MCF 10A (cell line): ENCODE data around the gene RHOT1. TPM values are rescaled to one million over a fixed set of nuclear protein-coding genes. Genes with fewer than 3 reads are reported as not detected.

Experiments used
- BruUV-seq: library from RNA; stranded (reverse); fragments of 400-500 nt; replicated peaks from 2 replicates; lab custom pipeline; 2021; lab: Mats Ljungman, UMichigan
- CTCF ChIA-PET: fragments of 300-600 bp; sonication (Branson Sonifier 250); formaldehyde crosslinking; extraction: SDS; loops from one replicate; lab custom pipeline; 2021; ENCODE audit warnings: antibody characterized with exemption, inconsistent platforms; lab: Yijun Ruan, JAX
- POLR2A ChIA-PET: fragments of 300-600, 350-650 bp; sonication (Branson Sonifier 250); formaldehyde crosslinking; extraction: SDS; loops from one replicate; lab custom pipeline; 2020; ENCODE audit warnings: antibody characterized with exemption, inconsistent platforms; lab: Yijun Ruan, JAX
- DNase-seq: peaks from one replicate; pipeline ENCODE4 v3.0.0-alpha.2; 2018; ENCODE audit not compliant: unreplicated experiment
- H3K27ac Mint-ChIP-seq: one replicate; pipeline ENCODE4 v1.8.0; 2022; ENCODE audit warnings: mild to moderate bottlenecking, low read depth, mixed read lengths; ENCODE audit not compliant: unreplicated experiment
- H3K27me3 Mint-ChIP-seq: one replicate; pipeline ENCODE4 v1.8.0; 2022; ENCODE audit warnings: mixed read lengths; ENCODE audit not compliant: insufficient read depth, unreplicated experiment
- H3K36me3 Mint-ChIP-seq: one replicate; pipeline ENCODE4 v1.8.0; 2022; ENCODE audit warnings: mild to moderate bottlenecking, moderate library complexity, mixed read lengths; ENCODE audit not compliant: insufficient read depth, unreplicated experiment
- H3K4me1 Mint-ChIP-seq: one replicate; pipeline ENCODE4 v1.8.0; 2022; ENCODE audit warnings: mixed read lengths; ENCODE audit not compliant: insufficient read depth, unreplicated experiment
- H3K4me3 Mint-ChIP-seq: one replicate; pipeline ENCODE4 v1.8.0; 2022; ENCODE audit warnings: mild to moderate bottlenecking, moderate library complexity, mixed read lengths; ENCODE audit not compliant: unreplicated experiment
- H3K9me3 Mint-ChIP-seq: one replicate; pipeline ENCODE4 v1.8.0; 2022; ENCODE audit warnings: mixed read lengths; ENCODE audit not compliant: unreplicated experiment
- intact Hi-C: fragments of 100-400 bp; cut with micrococcal nuclease; formaldehyde crosslinking; loops from 2 replicates; pipeline ENCODE4 v1.14.1; 2022
- total RNA-seq: library from RNA; stranded (reverse); gene quantifications from 2 replicates; pipeline ENCODE4 v1.2.3, GENCODE V29; 2022
- TF ChIP-seq, protein P1 (sequence below): fragments of 200-600 bp; IDR thresholded peaks from one replicate; pipeline ENCODE4 v1.8.0; 2022; ENCODE audit warnings: antibody characterized with exemption, mild to moderate bottlenecking; ENCODE audit not compliant: unreplicated experiment

RHOT1 gene
- total RNA-seq, 1 experiment from 2014 or later: 19.8 TPM

GRCh38 chr17:32159586-32160438, 17.5 kb downstream of the RHOT1 start:
- H3K4me3 Mint-ChIP-seq: no peak overlapping the region
- ChIA-PET CTCF (interaction anchor here (0.7 kb wide), 1 partner anchor 245 kb away, joined by 3 read pairs; no protein-coding TSS in a partner anchor), POLR2A (interaction anchor here (1.1 kb wide), 1 partner anchor 17 kb away, joined by 6 read pairs; no protein-coding TSS in a partner anchor)
- peaks cover 7% of the 10 kb centered on the region for H3K9me3 Mint-ChIP-seq
- H3K4me1 Mint-ChIP-seq: peaks cover 23% of the 10 kb centered on the region
- no peak overlapping the region for H3K27ac Mint-ChIP-seq
- no peak for DNase-seq
- H3K27me3 Mint-ChIP-seq: no peaks in the 10 kb centered on the region
- H3K36me3 Mint-ChIP-seq: peaks cover 27% of the 10 kb centered on the region
- TF ChIP-seq, protein P1, sequence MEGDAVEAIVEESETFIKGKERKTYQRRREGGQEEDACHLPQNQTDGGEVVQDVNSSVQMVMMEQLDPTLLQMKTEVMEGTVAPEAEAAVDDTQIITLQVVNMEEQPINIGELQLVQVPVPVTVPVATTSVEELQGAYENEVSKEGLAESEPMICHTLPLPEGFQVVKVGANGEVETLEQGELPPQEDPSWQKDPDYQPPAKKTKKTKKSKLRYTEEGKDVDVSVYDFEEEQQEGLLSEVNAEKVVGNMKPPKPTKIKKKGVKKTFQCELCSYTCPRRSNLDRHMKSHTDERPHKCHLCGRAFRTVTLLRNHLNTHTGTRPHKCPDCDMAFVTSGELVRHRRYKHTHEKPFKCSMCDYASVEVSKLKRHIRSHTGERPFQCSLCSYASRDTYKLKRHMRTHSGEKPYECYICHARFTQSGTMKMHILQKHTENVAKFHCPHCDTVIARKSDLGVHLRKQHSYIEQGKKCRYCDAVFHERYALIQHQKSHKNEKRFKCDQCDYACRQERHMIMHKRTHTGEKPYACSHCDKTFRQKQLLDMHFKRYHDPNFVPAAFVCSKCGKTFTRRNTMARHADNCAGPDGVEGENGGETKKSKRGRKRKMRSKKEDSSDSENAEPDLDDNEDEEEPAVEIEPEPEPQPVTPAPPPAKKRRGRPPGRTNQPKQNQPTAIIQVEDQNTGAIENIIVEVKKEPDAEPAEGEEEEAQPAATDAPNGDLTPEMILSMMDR: no peak
- no TSS peak for BruUV-seq
- intact Hi-C loops: no loop called here

GRCh38 chr17:32160526-32160925, 18.2 kb downstream of the RHOT1 start:
- H3K36me3 Mint-ChIP-seq: peaks cover 23% of the 10 kb centered on the region
- H3K4me1 Mint-ChIP-seq: peaks cover 23% of the 10 kb centered on the region
- H3K27me3 Mint-ChIP-seq: no peaks in the 10 kb centered on the region
- H3K9me3 Mint-ChIP-seq: peaks cover 7% of the 10 kb centered on the region
- intact Hi-C loops: no loop called here
- BruUV-seq: no TSS peak
- CTCF ChIA-PET: no interaction called here
- no peak overlapping the region for H3K27ac Mint-ChIP-seq
- no peak for DNase-seq
- TF ChIP-seq, protein P1: no peak
- no peak overlapping the region for H3K4me3 Mint-ChIP-seq
- POLR2A ChIA-PET: no interaction called here

DNA sequence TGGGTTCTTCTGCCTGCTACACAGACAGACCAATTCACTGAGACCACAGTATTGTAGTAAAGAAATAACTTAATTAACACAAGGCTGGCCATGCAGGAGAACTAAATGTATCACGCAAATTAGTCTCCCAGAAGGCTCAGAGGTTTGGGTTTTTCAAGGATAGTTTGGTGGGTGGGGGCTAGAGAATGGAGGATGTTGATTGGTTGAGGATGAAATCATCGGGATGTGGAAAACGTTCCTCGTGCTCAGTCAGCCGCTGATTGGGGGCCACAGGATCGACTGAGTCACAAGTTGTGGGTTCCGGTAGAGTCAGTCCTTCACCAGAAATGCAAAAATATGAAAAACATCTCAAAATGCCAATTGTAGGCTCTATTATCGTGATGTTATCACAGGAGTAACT, 18.7 kb downstream of the RHOT1 start:
- H3K27ac Mint-ChIP-seq: no peak overlapping the region
- TF ChIP-seq, protein P1: no peak
- no TSS peak for BruUV-seq
- H3K27me3 Mint-ChIP-seq: no peaks in the 10 kb centered on the region
- no peak overlapping the region for H3K4me3 Mint-ChIP-seq
- H3K9me3 Mint-ChIP-seq: peaks cover 7% of the 10 kb centered on the region
- intact Hi-C loops: no loop called here
- ChIA-PET CTCF (no interaction called here), POLR2A (no interaction called here)
- peaks cover 22% of the 10 kb centered on the region for H3K36me3 Mint-ChIP-seq
- H3K4me1 Mint-ChIP-seq: peaks cover 23% of the 10 kb centered on the region
- DNase-seq: no peak

- POLR2A ChIA-PET: no interaction called here
- no peaks in the 10 kb centered on the region for H3K27me3 Mint-ChIP-seq
- H3K4me3 Mint-ChIP-seq: no peak overlapping the region
- no peak overlapping the region for H3K27ac Mint-ChIP-seq
- TF ChIP-seq, protein P1: no peak
- peaks cover 7% of the 10 kb centered on the region for H3K9me3 Mint-ChIP-seq
- intact Hi-C loops: no loop called here
- no TSS peak for BruUV-seq
- H3K36me3 Mint-ChIP-seq: peaks cover 22% of the 10 kb centered on the region
- CTCF ChIA-PET: interaction anchor here (0.5 kb wide), 1 partner anchor 42 kb away, joined by 3 read pairs; no protein-coding TSS in a partner anchor
- peaks cover 23% of the 10 kb centered on the region for H3K4me1 Mint-ChIP-seq
- peak; percentile 23 for DNase-seq
Observed at GRCh38 chr17:32161506-32162365, 19.4 kb downstream of the RHOT1 start.
